H1 (cell line): Measurements from ENCODE around the gene POLR3A. TPM values are rescaled to one million over a fixed set of nuclear protein-coding genes. Genes with fewer than 3 reads are reported as not detected.

ENCODE experiments used
- CHD7 ChIP-seq: fragments of 300-600 bp; sonication (generic); IDR thresholded peaks from 2 replicates; pipeline ENCODE4 v1.7.1; 2012; ENCODE audit warnings: low read length, moderate library complexity, mild to moderate bottlenecking, inconsistent platforms; ENCODE audit not compliant: insufficient replicate concordance
- polyA plus RNA-seq, 7 experiments: library from polyadenylated mRNA; depleted of rRNA in 3 of 7; stranded (reverse) in 5 of 7; unstranded in 2 of 7; fragments of >200 nt in 5 of 7; fragments of 200-250 nt in 2 of 7; gene quantifications; 1 replicate in 5 of 7; 2 replicates in 1 of 7; 4 replicates in 1 of 7; pipeline versions ENCODE4 v1.2.1 to v1.2.3, GENCODE V29; 2011 to 2013; ENCODE audit warnings: missing spikeins in 2 of 7, mixed read lengths in 2 of 7
- total RNA-seq: library from RNA; stranded (reverse); fragmentation: NEBNext Ultra II Directional; extraction: Animal tissue kit (Norgen Biotek cat#: 25700); gene quantifications from 2 replicates; pipeline ENCODE4 v1.2.1, GENCODE V29; 2021

The POLR3A gene
- total and polyA plus RNA-seq, 2 of the 8 experiments (the other 6 are each of a cell fraction or from before 2014, with no cell fraction given), result 11.3 to 38.6 TPM

- no peak for TF ChIP-seq CHD7
These were observed 16.5 kb upstream of the POLR3A start (continued) for GRCh38 chr10:78045856-78046255.
